HG03139 (cell line): ENCODE data around the gene ADAMTS19.
A peak's percentile ranks its signal among the peaks of the same experiment; 100 is the strongest.
"Not testable (repeated sequence)": the region's sequence is repeated elsewhere in the genome, so short reads cannot be mapped to it uniquely, and the experiment has no call there.

Experiments used
- ATAC-seq: cut with Tn5 transposase; IDR thresholded peaks from one replicate; pipeline ENCODE4 v1.9.1; 2021; ENCODE audit not compliant: unreplicated experiment

ADAMTS19 gene

GRCh38 chr5:129459777-129460671 is at the start of gene ADAMTS19:
ADAMTS19 (plus strand) TSS chr5:129460298; CDS start chr5:129460392, 94 bp downstream.
- peak; percentile 62 for ATAC-seq

GRCh38 chr5:129410488-129410887 is 49.6 kb upstream of the ADAMTS19 start:
- ATAC-seq, result no peak

- no peak for ATAC-seq
These were observed 47.4 kb upstream of the ADAMTS19 start for GRCh38 chr5:129412721-129413120.

- ATAC-seq, result no peak
These were observed 46.5 kb upstream of the ADAMTS19 start for GRCh38 chr5:129413570-129413969.

DNA sequence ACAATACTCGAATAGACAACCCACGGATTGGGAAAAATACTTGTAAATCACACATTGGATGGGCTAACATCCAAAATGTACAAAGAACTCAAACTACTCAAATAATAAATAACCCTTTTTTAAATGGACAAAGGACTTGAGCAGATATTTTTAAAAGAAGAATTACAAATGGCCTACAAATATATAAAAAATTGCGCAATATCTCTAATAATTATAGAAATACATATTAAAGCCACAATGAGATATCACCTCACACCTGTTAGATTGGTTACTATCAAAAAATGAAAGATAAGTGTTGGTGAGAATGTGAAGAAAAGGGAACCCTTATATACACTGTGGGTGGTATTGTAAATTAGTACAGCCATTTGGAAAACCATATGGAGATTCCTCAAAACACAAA is 40.8 kb upstream of the ADAMTS19 start:
- no peak for ATAC-seq

DNA sequence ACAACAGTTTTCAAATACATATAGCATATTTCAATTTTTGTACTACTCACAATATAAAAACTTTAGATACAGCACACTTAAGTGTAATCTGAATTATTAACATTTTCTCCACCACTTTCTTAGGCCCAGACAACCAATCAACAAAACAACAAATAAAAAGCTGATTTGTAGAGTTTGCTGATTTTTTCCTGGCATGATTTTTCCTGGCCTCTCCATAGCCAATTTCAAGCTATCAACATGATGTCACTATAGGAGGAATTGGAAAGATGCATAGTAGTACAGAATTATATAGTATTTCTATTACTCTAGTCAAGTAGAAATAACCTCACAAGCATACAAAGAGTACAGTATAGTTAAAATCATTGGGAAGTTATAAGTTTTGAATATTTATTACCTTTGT is 35.1 kb upstream of the ADAMTS19 start:
- no peak for ATAC-seq

DNA sequence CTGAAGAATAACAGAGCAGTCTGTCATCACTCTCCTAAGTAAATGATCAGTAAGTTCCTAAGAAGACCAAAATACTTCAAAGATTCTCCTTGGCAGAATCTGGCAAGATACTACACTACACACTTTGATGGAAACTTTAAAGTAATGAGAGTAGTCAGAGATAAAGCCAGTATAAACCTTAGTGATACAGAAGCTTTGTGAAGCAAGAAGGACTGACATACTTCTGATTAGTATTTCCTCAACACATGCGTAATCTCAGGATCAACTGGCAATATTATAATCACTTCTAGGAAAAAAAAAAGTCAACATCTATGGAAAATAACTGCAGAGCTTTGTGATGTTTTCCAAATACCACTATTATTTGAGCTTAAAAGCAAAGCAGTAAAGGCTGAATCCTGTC is 34.0 kb upstream of the ADAMTS19 start:
- no peak for ATAC-seq

DNA sequence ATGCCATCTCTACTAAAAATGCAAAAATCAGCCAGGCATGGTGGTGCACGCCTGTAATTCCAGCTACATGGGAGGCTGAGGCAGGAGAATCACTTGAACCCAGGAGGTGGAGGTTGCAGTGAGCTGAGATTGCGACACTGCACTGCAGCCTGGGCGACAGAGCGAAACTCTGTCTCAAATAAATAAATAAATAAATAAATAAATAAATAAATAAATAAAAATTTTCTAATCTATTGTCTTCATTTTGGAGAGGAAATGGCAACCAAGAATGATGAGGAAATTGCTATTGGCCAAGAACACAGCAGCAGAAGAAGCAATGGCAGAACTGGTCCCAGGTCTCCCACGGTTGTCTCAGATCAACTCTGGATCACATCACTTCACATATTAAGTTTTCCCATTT is 31.5 kb upstream of the ADAMTS19 start:
- not testable (repeated sequence) for ATAC-seq

DNA sequence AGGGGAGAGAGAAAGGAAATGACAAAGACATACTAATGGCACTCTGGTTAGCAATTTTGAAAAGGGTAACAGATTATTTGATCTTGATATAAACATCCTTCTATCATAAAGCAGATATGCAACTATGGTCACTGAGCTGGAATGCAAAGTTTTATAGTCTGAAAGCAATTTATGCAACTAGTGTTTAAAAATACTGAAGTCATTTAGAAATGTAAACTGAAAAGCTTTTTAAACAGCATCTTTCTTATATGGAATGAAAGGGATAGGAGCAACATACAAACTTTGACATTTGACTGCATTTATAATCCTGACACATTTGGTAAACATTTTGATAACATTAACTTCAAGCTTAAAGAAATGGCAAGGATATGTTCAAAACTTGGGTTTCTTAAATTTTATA is 28.7 kb upstream of the ADAMTS19 start:
- ATAC-seq, result no peak

DNA sequence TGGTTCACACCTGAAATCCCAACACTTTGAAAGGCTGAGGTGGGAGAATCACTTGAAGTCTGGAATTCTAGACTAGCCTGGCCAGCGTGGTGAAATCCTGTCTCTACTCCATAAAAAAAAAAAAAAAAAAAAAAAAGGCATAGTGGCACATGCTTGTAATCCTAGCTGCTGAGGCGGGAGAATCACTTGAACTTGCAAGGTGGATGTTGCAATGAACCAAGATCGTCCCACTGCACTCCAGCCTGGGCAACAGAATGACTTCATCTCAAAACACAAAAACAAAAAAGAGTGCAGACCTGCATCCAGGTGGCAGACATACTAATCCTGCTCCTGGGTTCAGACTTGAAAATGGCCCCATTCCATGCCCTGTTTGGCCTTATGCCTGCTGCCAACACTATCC is 21.8 kb upstream of the ADAMTS19 start:
- no peak for ATAC-seq

- no peak for ATAC-seq
These were observed 19.7 kb upstream of the ADAMTS19 start for GRCh38 chr5:129440424-129440823.

- ATAC-seq, result no peak
These were observed 19.0 kb upstream of the ADAMTS19 start for GRCh38 chr5:129441096-129441495.

DNA sequence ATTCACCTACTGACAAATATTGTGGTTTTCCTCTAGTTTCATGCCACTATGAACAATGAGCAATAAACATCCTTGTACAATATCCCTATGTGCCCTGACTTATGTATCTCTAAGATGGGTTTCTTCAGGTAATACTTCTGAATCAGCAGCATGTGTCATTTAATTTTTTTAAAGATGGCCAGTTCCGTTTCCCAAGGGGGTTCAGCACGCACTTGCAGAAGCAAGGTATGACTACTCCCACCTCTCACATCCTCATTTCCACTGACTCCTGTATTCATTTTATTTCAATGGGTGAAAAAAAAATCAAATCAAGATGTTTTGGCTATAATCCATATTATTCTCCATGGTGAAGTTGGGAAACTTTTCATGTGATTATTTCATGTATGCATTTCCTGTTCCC is 14.7 kb upstream of the ADAMTS19 start:
- ATAC-seq, result no peak

- no peak for ATAC-seq
These were observed 12.1 kb upstream of the ADAMTS19 start for GRCh38 chr5:129447968-129448367.

GRCh38 chr5:129448654-129449053 is 11.4 kb upstream of the ADAMTS19 start:
- ATAC-seq, result no peak

- ATAC-seq, result no peak
These were observed 5.6 kb upstream of the ADAMTS19 start for GRCh38 chr5:129454461-129454860.

- ATAC-seq, result no peak
These were observed 685 bp upstream of the ADAMTS19 start for GRCh38 chr5:129459450-129459776.

DNA sequence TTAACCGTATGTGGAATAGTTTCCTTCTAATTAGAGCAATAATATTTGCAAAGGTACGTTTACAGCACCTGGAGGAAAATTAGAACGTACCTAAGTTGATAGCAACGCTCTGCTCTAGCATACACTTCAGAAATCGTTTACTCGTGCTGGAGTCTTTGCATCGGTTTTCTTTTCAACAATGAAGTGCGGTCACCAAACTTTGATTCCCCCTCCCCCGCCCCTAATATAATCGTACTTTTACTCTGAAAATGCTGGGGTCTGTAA is 506 bp downstream of the ADAMTS19 start:
- ATAC-seq, result peak; percentile 5

- ATAC-seq, result no peak
These were observed 1.0 kb downstream of the ADAMTS19 start for GRCh38 chr5:129460936-129461710.

DNA sequence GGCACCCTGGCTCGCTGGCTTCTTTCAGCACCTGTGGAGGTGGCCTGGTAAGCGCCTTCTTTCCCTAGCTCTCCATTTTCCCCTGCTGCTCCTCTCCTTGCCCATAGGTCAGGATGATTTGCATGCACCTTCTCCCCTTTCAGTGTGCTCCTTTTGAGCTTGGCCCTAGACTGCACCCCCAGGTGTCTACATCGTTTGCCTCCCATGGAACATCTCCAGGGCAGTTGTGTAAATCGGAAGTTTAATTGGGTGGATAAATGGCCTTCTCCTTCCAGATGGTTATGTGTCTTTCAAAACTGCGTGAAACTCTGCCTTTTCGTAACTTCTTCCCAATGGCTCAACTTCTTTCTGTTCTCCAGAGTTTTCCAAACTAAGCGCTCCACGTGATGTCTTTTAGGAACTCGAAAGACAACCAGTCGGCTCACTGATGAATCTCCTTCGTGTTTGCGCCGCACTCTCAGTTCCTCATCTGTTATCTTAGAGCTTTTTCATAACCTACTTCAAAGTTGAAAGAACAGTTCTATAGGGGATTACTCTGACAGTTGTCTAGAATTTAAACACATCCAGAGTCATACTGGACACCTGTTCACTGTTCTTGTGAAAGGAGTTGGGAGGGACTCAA is 1.7 kb downstream of the ADAMTS19 start:
- ATAC-seq, result no peak

DNA sequence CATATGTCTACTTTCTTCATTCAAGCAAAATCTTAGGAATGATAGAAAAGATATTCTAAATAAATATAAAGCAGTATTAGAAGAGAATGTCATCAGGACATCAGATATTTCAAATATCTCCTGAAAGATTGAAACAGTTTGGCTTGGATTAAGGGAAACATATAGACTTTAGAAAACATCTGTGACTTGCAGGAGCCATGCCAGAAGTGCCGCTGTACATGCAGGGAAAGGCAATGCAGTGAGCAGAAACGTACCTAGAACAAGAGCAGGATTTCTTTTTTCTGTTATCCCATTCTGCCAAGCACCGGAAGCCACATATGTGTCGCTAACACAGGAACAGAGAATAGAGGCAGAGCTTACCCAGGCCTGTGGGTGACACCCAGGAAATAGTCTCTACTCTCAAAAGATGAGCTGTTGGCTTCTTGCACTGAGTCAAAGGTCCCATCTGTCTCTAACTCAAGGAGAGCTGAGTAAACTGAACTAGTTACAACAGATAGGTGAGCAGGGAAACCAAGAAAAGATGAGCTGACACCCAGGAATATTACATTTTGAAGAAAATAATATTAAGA is 5.8 kb downstream of the ADAMTS19 start:
- no peak for ATAC-seq

DNA sequence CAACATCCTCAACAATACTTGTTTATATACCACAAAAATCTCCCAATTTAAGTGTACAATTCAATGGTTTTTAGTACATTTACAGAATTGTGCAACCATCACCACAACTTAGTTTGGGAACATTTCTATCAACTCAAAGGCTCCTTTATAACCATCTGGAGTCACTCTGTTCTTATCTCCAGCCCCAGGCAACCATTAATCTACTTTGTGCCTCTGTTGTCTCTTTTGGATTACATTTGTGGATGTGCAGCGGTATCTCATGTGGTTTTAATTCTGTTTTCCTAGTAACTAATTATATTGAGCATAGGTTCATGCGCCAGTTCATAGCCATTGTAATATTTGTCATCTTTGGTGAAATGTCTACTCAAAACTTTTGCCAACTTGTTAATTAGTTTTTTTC is 14.4 kb downstream of the ADAMTS19 start:
- ATAC-seq, result no peak
